Epithelial cell of prostate (primary cell): ENCODE measurements around the gene ZNF484.
A peak's percentile ranks its signal among the peaks of the same experiment; 100 is the strongest.
"Not testable (repeated sequence)": the region's sequence is repeated elsewhere in the genome, so short reads cannot be mapped to it uniquely, and the experiment has no call there.

Source experiments
- DNase-seq: peaks from one replicate; pipeline ENCODE4 v3.0.0-alpha.2; 2011; ENCODE audit warnings: low read depth, low spot score
- H3K27ac ChIP-seq: fragments of 450-650 bp; 2 replicates; pipeline ENCODE4 v1.5.1; 2017; ENCODE audit warnings: mild to moderate bottlenecking

Gene ZNF484

DNA sequence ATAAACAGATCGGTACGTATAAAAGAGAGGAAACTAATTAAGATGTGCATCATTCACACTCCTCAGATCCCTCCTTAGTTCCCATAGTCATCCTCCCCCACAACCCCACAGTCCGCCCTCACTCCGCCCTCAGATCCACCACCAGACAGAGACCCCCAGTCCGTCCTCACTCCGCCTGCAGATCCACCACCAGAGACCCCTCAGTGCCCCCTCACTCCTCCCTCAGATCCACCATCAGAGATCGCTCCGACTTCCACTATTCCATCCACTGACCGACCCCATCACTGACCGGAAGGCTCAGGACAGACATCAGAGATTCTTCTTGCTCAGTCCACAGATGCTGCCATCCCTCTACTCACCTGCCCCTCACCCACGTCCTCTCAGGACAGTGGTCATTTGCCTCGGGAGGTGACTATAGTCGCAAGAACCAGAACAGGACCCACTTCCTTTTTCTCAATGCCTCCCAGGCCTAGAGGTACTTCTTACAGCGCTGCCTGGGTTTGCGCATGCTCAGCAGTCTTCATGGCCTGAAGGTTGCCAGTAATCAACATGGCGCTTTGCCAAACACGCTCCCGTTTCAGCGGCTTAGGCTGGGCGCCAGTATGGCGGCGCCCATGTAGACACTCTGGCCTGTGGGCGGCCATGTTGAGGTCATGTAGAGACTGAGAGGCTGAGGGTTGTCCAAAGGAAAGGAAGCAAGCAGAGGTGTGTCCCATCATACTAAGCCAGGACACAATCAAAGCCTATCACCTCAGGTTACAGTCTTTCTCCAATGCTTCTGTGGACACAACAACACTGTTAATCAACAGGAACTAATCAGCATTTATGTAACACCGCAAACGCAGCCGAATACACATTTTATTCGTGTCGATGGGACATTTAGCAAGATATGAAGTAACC lies at the start of gene ZNF484:
Gene ZNF484, minus strand, starts transcription at position 508 of the 900 bp plus-strand sequence. CDS start 3,009 bp downstream, outside the sequence.
- peak; percentile 77 for DNase-seq
- peak within 1 kb of the TSS; percentile 19 for H3K27ac ChIP-seq

DNA sequence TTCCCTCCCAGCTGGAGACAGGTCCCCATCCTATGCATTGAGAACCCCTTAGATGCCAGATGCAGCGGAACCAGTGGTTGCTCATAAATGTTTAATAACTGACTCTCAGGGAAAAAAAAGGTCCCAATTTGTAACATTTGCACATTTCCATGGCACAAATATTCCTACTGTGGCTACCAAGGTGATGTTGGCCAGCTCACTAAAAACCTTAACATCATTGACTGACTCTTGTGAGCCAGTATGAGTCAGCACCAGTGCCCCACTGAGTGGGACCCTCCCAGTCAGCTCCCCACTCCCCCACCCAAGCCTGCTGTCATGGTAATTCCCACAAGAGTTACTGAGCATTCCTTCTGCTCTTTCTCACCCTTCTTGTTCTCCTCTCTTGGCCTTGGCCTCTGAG lies 42.6 kb upstream of the ZNF484 start:
- DNase-seq: no peak
- H3K27ac ChIP-seq: no peak overlapping the region

- no peak for DNase-seq
- H3K27ac ChIP-seq: no peak overlapping the region
Observed at GRCh38 chr9:92917176-92917800, 39.5 kb upstream of the ZNF484 start.

GRCh38 chr9:92911511-92912475 lies 34.0 kb upstream of the ZNF484 start:
- DNase-seq: no peak
- no peak overlapping the region for H3K27ac ChIP-seq

- DNase-seq, H3K27ac ChIP-seq: not testable (repeated sequence)
Observed at GRCh38 chr9:92905137-92905536, 27.3 kb upstream of the ZNF484 start.

DNA sequence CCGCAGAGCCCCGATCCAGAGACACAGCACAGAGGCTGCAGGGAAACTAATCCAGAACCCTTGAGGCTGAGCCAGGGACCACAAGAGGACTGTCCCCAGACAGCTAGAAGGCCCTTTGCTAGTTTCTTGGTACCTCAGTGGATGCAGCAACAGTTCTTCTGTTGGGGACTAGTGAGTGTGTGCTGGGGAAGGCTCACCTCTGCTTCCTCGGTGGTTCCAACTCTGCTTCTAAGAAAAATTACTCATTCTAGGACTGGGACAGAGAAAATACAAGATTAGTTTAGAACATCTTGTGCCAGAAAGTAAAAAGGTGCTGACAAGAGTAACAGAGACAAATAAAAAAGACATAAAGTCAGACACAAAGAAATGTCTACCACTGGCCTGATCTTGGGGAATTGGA lies 19.5 kb upstream of the ZNF484 start:
- no peak for DNase-seq
- H3K27ac ChIP-seq: no peak overlapping the region

- H3K27ac ChIP-seq: no peak overlapping the region
- no peak for DNase-seq
Observed at GRCh38 chr9:92895812-92896436, 18.1 kb upstream of the ZNF484 start.

GRCh38 chr9:92894711-92895362 lies 17.0 kb upstream of the ZNF484 start:
- DNase-seq: no peak
- no peak overlapping the region for H3K27ac ChIP-seq

- not testable (repeated sequence) for DNase-seq
Observed at GRCh38 chr9:92893916-92894610, 16.2 kb upstream of the ZNF484 start.

GRCh38 chr9:92892276-92892675 lies 14.4 kb upstream of the ZNF484 start:
- not testable (repeated sequence) for DNase-seq, H3K27ac ChIP-seq

More at GRCh38 chr9:92893916-92894610, 16.2 kb upstream of the ZNF484 start:
- H3K27ac ChIP-seq: not testable (repeated sequence)

DNA sequence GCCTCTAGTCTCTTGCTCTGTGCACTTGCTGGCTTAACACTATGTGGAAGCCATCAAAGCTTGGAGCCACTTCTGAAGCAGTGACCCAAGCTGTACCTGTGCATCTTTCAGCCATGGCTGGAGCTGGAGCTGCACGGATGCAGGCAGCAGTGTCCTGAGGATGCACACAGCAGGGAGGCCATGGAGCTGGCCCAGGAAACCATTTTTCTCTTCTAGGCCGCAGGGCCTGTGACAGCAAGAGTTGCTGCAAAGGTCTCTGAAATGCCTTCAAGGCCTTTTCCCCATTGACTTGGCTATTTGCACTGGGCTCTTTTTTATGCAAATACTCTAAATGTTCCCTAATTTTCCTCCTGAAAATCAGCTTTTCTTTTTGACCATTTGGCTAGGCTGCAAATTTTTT lies 12.9 kb upstream of the ZNF484 start:
- H3K27ac ChIP-seq: no peak overlapping the region
- no peak for DNase-seq

DNA sequence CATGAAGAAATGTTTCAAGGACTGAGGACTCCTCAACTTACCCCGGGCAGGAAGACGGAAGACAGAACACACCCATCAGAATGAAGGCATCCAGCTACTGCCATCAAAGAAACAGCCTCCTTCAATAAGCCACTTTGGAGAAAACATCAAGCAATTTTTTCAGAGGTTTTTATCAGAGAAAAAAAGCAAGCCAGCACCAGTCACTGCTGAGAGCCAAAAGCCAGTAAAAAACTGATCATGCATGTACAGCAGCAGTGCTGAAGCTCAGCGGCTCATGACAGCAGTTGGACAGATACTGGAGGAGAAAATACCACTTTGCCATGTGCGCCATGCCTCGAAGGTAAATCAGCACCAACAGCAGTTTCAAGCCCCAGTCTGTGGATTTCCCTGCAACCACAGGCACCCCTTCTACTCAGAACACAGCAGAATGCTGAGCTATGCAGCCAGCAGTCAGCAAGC lies 10.1 kb upstream of the ZNF484 start:
- H3K27ac ChIP-seq: no peak overlapping the region
- DNase-seq: no peak

- not testable (repeated sequence) for H3K27ac ChIP-seq, DNase-seq
Observed at GRCh38 chr9:92886846-92887610, 9.2 kb upstream of the ZNF484 start.

- DNase-seq, H3K27ac ChIP-seq: not testable (repeated sequence)
Observed at GRCh38 chr9:92883666-92884405, 6.0 kb upstream of the ZNF484 start.

DNA sequence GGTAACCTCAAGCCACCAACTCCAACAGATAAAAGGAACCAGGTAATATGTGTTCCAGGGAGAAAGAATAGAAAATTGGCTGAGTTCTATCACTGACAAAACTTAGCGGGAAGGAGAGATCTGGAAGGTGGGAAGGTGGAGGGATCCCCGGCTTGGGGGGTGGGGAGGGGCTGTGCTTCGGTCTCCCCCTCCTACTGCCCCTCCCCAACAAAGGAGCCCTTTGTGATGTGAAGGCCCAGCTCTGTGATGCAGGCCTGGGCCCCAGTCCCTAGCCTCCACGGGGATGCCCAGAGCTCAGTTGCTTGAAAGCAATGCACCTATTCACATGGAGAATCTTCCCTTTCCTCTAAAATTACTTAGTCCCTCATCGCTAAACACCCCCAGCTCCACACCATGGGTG lies 4.4 kb upstream of the ZNF484 start:
- H3K27ac ChIP-seq: no peak overlapping the region
- DNase-seq: no peak

GRCh38 chr9:92875373-92875772 lies 2.5 kb downstream of the ZNF484 start:
- H3K27ac ChIP-seq: no peak overlapping the region
- DNase-seq: no peak

- DNase-seq: no peak
- no peak overlapping the region for H3K27ac ChIP-seq
Observed at GRCh38 chr9:92870289-92870688, 7.5 kb downstream of the ZNF484 start.
